Islet of Langerhans (tissue), 1 donor: Measurements from ENCODE around the gene PHF13.
A peak's percentile ranks its signal among the peaks of the same experiment; 100 is the strongest.
"Not testable (repeated sequence)": the region's sequence is repeated elsewhere in the genome, so short reads cannot be mapped to it uniquely, and the experiment has no call there.

ENCODE experiments used
- FAIRE-seq: peaks from one replicate; lab custom pipeline; 2011; peaks lifted over from hg19 to GRCh38; lab: Jason Lieb, UNC

Gene PHF13

GRCh38 chr1:6631058-6631457 lies 17.5 kb downstream of the PHF13 start:
- FAIRE-seq: no peak

- no peak for FAIRE-seq
Measured at GRCh38 chr1:6632588-6633514, 19.3 kb downstream of the PHF13 start.

GRCh38 chr1:6634371-6635052 lies 21.0 kb downstream of the PHF13 start:
- FAIRE-seq: no peak

- no peak for FAIRE-seq
Measured at GRCh38 chr1:6635161-6635909, 21.8 kb downstream of the PHF13 start.

GRCh38 chr1:6635910-6636760 lies 22.6 kb downstream of the PHF13 start:
- no peak for FAIRE-seq

- not testable (repeated sequence) for FAIRE-seq
Measured at GRCh38 chr1:6636778-6637177, 23.2 kb downstream of the PHF13 start.

GRCh38 chr1:6637770-6638169 lies 24.2 kb downstream of the PHF13 start:
- no peak for FAIRE-seq

- FAIRE-seq: no peak
Measured at GRCh38 chr1:6638226-6638625, 24.7 kb downstream of the PHF13 start.

- not testable (repeated sequence) for FAIRE-seq
Measured at GRCh38 chr1:6640867-6641266, 27.3 kb downstream of the PHF13 start.

- FAIRE-seq: no peak
Measured at GRCh38 chr1:6645018-6645417, 31.5 kb downstream of the PHF13 start.

- FAIRE-seq: peak; percentile 89
Measured at GRCh38 chr1:6646499-6647148, 33.1 kb downstream of the PHF13 start.

- no peak for FAIRE-seq
Measured at GRCh38 chr1:6648556-6648955, 35.0 kb downstream of the PHF13 start.

GRCh38 chr1:6651909-6652308 lies 38.4 kb downstream of the PHF13 start:
- no peak for FAIRE-seq

- no peak for FAIRE-seq
Measured at GRCh38 chr1:6652986-6653385, 39.5 kb downstream of the PHF13 start.

- no peak for FAIRE-seq
Measured at GRCh38 chr1:6653436-6654290, 40.1 kb downstream of the PHF13 start.

GRCh38 chr1:6657138-6657537 lies 43.6 kb downstream of the PHF13 start:
- FAIRE-seq: no peak

- no peak for FAIRE-seq
Measured at GRCh38 chr1:6658359-6659060, 45.0 kb downstream of the PHF13 start.

- FAIRE-seq: no peak
Measured at GRCh38 chr1:6660415-6661049, 47.0 kb downstream of the PHF13 start.

GRCh38 chr1:6662468-6662867 lies 48.9 kb downstream of the PHF13 start:
- not testable (repeated sequence) for FAIRE-seq
